IMR-90 (cell line): ENCODE data around the gene EFHC1. TPM values are rescaled to one million over a fixed set of nuclear protein-coding genes. Genes with fewer than 3 reads are reported as not detected.

Source experiments
- ATAC-seq: fragments of 200-7000 bp; cut with Tn5 transposase; 2 replicates; pipeline ENCODE4 v1.9.1; 2020; ENCODE audit warnings: low read depth, mild to moderate bottlenecking, moderate library complexity
- BruUV-seq: library from RNA; stranded (reverse); fragments of 400-500 nt; replicated peaks from 2 replicates; lab custom pipeline; 2021; lab: Mats Ljungman, UMichigan
- CTCF ChIA-PET: fragments of 300-600 bp; formaldehyde crosslinking; extraction: SDS; loops from one replicate; lab custom pipeline; 2021; ENCODE audit warnings: antibody characterized with exemption; lab: Yijun Ruan, JAX
- POLR2A ChIA-PET: fragments of 300-600 bp; sonication (Branson Sonifier 250); formaldehyde crosslinking; loops from one replicate; lab custom pipeline; 2022; ENCODE audit warnings: antibody characterized with exemption; ENCODE audit not compliant: unreplicated experiment; lab: Charles Lee
- DNase-seq: peaks from one replicate; pipeline ENCODE4 v3.0.0; 2013
- H2AFZ ChIP-seq: replicated peaks from 2 replicates; pipeline ENCODE3; 2013; ENCODE audit warnings: low read length, mild to moderate bottlenecking; ENCODE audit not compliant: poor library complexity
- H2AK5ac ChIP-seq: 2 replicates; pipeline ENCODE4 v1.6.1; 2013; ENCODE audit warnings: low read depth, low read length, inconsistent platforms
- H2AK9ac ChIP-seq: replicated peaks from 2 replicates; pipeline ENCODE3; 2013; ENCODE audit warnings: mild to moderate bottlenecking, low read depth, low read length, moderate library complexity; ENCODE audit not compliant: poor library complexity
- H2BK120ac ChIP-seq: 2 replicates; pipeline ENCODE4 v1.6.1; 2013; ENCODE audit warnings: low read depth, low read length, inconsistent platforms
- H2BK15ac ChIP-seq: 3 replicates; pipeline ENCODE4 v1.6.1; 2013; ENCODE audit warnings: low read depth, low read length, inconsistent platforms
- H2BK20ac ChIP-seq: 2 replicates; pipeline ENCODE4 v1.6.1; 2013; ENCODE audit warnings: low read depth, mild to moderate bottlenecking, inconsistent platforms, low read length, moderate library complexity
- H2BK5ac ChIP-seq: 2 replicates; pipeline ENCODE4 v1.6.1; 2013; ENCODE audit warnings: mild to moderate bottlenecking, low read depth, low read length, inconsistent platforms; ENCODE audit not compliant: poor library complexity, severe bottlenecking
- H3K14ac ChIP-seq: replicated peaks from 2 replicates; pipeline ENCODE4 v1.6.1; 2013; ENCODE audit warnings: low read depth, low read length, inconsistent platforms
- H3K18ac ChIP-seq: 2 replicates; pipeline ENCODE4 v1.6.1; 2013; ENCODE audit warnings: low read depth, low read length, control low read depth
- H3K23ac ChIP-seq: 2 replicates; pipeline ENCODE4 v1.6.1; 2013; ENCODE audit warnings: low read depth, low read length, inconsistent platforms
- H3K27ac ChIP-seq: 2 replicates; pipeline ENCODE4 v1.5.1; 2013; ENCODE audit warnings: mild to moderate bottlenecking, control low read depth, low read length; ENCODE audit not compliant: insufficient read depth
- H3K27me3 ChIP-seq: 2 replicates; pipeline ENCODE4 v1.6.1; 2013; ENCODE audit warnings: low read length; ENCODE audit not compliant: control insufficient read depth, insufficient read depth
- H3K36me3 ChIP-seq: 2 replicates; pipeline ENCODE4 v1.6.1; 2013; ENCODE audit warnings: low read length, mixed read lengths; ENCODE audit not compliant: control insufficient read depth, insufficient read depth
- H3K4ac ChIP-seq: 2 replicates; pipeline ENCODE4 v1.6.1; 2013; ENCODE audit warnings: low read depth, low read length, inconsistent platforms
- H3K4me1 ChIP-seq: 2 replicates; pipeline ENCODE4 v1.6.1; 2013; ENCODE audit warnings: low read length, mixed read lengths; ENCODE audit not compliant: control insufficient read depth, insufficient read depth
- H3K4me2 ChIP-seq: 2 replicates; pipeline ENCODE4 v1.6.1; 2013; ENCODE audit warnings: low read depth, mild to moderate bottlenecking, control low read depth, low read length, moderate library complexity
- H3K4me3 ChIP-seq: 2 replicates; pipeline ENCODE4 v1.5.1; 2013; ENCODE audit warnings: low read depth, mild to moderate bottlenecking, control low read depth, low read length, moderate library complexity; ENCODE audit not compliant: insufficient read depth
- H3K56ac ChIP-seq: 2 replicates; pipeline ENCODE4 v1.6.1; 2013; ENCODE audit warnings: low read length, inconsistent platforms; ENCODE audit not compliant: insufficient read depth; ENCODE audit errors: extremely low read depth
- H3K79me1 ChIP-seq, 2 experiments: 2 replicates each; pipeline ENCODE4 v1.6.1; 2013; ENCODE audit warnings: low read length in 2 of 2, inconsistent platforms in 1 of 2, low read depth in 1 of 2
- H3K9ac ChIP-seq: 2 replicates; pipeline ENCODE4 v1.6.1; 2013; ENCODE audit warnings: low read depth, low read length, control low read depth
- H3K9me1 ChIP-seq: 2 replicates; pipeline ENCODE4 v1.6.1; 2013; ENCODE audit warnings: low read length, inconsistent platforms; ENCODE audit not compliant: insufficient read depth
- H3K9me3 ChIP-seq: 2 replicates; pipeline ENCODE4 v1.6.1; 2013; ENCODE audit warnings: low read length; ENCODE audit not compliant: control insufficient read depth, insufficient read depth
- H4K20me1 ChIP-seq: 2 replicates; pipeline ENCODE4 v1.6.1; 2013; ENCODE audit warnings: low read length, inconsistent platforms; ENCODE audit not compliant: insufficient read depth
- H4K5ac ChIP-seq: 2 replicates; pipeline ENCODE4 v1.6.1; 2013; ENCODE audit warnings: mild to moderate bottlenecking, low read depth, low read length, control low read depth
- H4K8ac ChIP-seq, 2 experiments: 2 replicates each; pipeline ENCODE4 v1.6.1; 2013; ENCODE audit warnings: low read depth in 2 of 2, low read length in 2 of 2, control low read depth in 1 of 2, inconsistent platforms in 1 of 2
- H4K91ac ChIP-seq: 2 replicates; pipeline ENCODE4 v1.6.1; 2013; ENCODE audit warnings: low read depth, low read length, inconsistent platforms; ENCODE audit not compliant: insufficient read depth
- CEBPB ChIP-seq: IDR thresholded peaks from 2 replicates; pipeline ENCODE4 v1.6.1; 2012; ENCODE audit warnings: low read depth, low read length, improper control_type of control experiment
- MXI1 ChIP-seq: IDR thresholded peaks from 2 replicates; pipeline ENCODE4 v1.6.1; 2012; ENCODE audit warnings: low read depth, mild to moderate bottlenecking, low read length, moderate library complexity, borderline replicate concordance
- NFE2L2 ChIP-seq: fragments of 150-350 bp; IDR thresholded peaks from 2 replicates; pipeline ENCODE4 v1.6.1; 2016; ENCODE audit warnings: low read depth, mild to moderate bottlenecking, low read length
- POLR2A ChIP-seq: IDR thresholded peaks from 2 replicates; pipeline ENCODE4 v1.6.1; 2012; ENCODE audit warnings: mild to moderate bottlenecking, low read depth, low read length
- RAD21 ChIP-seq: IDR thresholded peaks from 2 replicates; pipeline ENCODE4 v1.6.1; 2012; ENCODE audit warnings: low read length, improper control_type of control experiment
- RCOR1 ChIP-seq: IDR thresholded peaks from 2 replicates; pipeline ENCODE4 v1.6.1; 2012; ENCODE audit warnings: mild to moderate bottlenecking, low read length, improper control_type of control experiment; ENCODE audit not compliant: insufficient replicate concordance
- SMC3 ChIP-seq: fragments of 150-350 bp; IDR thresholded peaks from 2 replicates; pipeline ENCODE4 v1.6.1; 2016; ENCODE audit warnings: low read depth, mild to moderate bottlenecking, antibody characterized with exemption, low read length, moderate library complexity
- WGBS, 2 experiments: methylation state at CpG; one replicate each; pipeline versions ENCODE4 v1.1.5 to v1.1.7; 2013; ENCODE audit warnings: missing lambda C conversion rate in 2 of 2; ENCODE audit not compliant: insufficient read length in 1 of 2; ENCODE audit errors: extremely low coverage in 2 of 2; 5-methylcytosine and 5-hydroxymethylcytosine counted together
- dilution Hi-C: fragments of 300-500 bp; cut with HindIII; formaldehyde crosslinking; loops from one replicate; pipeline ENCODE4 v1.14.3; 2018; ENCODE audit warnings: low sequenced_read_pairs; ENCODE audit not compliant: unreplicated experiment
- in situ Hi-C: fragments of 300-500 bp; cut with MboI; formaldehyde crosslinking; loops from 3 replicates; pipeline ENCODE4 v1.14.3; 2019; ENCODE audit warnings: low sequenced_read_pairs, inconsistent platforms, mixed read lengths
- intact Hi-C: fragments of 100-400 bp; cut with micrococcal nuclease; formaldehyde crosslinking; loops from 2 replicates; pipeline ENCODE4 v1.10.0; 2022
- polyA plus RNA-seq, 3 experiments: library from polyadenylated mRNA; depleted of rRNA; stranded (reverse); fragments of >200 nt; gene quantifications; 2 replicates each; pipeline ENCODE4 v1.2.3, GENCODE V29; 2012; ENCODE audit warnings: low replicate concordance in 1 of 3
- total RNA-seq: library from RNA; depleted of rRNA; stranded (reverse); fragments of >200 nt; gene quantifications from 2 replicates; pipeline ENCODE4 v1.2.3, GENCODE V29; 2012
- TF ChIP-seq, protein P1 (sequence below): fragments of 150-350 bp; IDR thresholded peaks from 2 replicates; pipeline ENCODE4 v1.6.1; 2016; ENCODE audit warnings: low read depth, mild to moderate bottlenecking, low read length, moderate library complexity, borderline replicate concordance

EFHC1 gene
- total and polyA plus RNA-seq, 2 of the 4 experiments (the other 2 are of a cell fraction) = 14.0 to 23.0 TPM

DNA sequence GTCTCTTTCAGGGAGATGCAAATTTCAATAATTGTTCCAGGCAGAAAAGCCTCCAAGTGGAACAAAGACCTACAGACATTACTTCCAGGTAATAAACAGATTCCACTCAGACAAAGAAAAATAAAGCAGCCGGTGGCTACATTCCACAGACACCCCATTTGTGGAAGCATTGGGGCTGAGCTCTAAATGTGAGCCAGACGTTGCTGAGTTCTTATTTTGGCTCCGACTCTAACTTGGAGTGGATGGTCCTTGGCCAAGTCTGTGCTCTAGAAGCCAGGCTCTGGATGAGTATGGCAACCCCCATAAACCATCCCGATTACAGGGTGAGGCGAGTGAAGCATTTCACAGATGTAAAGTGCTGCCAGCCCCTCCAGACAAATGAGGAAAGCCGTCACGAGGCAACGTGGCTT lies 150.2 kb downstream of the EFHC1 start (continued):
- no peak for TF ChIP-seq NFE2L2

DNA sequence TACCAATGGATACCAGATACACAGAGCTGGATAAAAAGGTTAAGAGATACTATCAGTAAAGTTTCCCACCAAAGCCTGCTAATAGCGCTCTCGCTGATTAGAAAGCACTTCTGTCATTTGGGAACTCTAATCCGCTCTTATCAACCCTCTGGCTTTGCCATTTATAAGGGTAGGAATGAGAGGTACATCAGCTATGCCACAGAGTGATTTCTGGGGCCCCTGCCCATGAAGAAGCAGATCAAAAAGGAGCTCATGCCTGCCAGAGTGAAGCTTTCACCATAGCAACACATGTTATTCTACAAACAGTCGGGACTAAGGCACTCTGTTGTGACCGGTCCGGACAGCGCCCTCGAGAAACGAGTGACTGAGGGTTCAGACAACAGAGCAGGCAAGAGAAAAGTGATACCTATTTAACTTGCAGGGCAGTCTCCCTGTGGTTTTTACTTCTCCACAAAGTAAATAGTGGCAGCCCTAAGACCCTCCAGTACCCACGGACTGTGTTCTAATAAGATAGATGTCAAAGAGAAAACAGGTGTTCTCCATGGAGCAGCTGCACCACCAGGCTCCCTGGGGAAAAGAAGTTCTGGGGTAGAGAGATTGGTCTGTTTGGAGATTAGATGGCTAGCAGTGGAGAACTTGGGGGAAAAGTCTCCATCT lies 151.1 kb downstream of the EFHC1 start:
- peak overlapping the region; percentile 35; the same call in 1 of the 2 replicates for H3K14ac ChIP-seq
- H4K91ac ChIP-seq = 0 out of 2 replicates have a peak overlapping the region, but pooled peaks have one; percentile 34
- peak overlapping the region; percentile 12 for H2BK5ac ChIP-seq
- H3K36me3 ChIP-seq = peaks cover 4% of the 10 kb centered on the region; the same call in 1 of the 2 replicates
- no peak overlapping the region for H2BK20ac ChIP-seq
- H4K8ac ChIP-seq = peak overlapping the region in 1 of 2 experiments; percentile 1; a peak in 1 of 4 replicates
- no peak overlapping the region for H3K9ac ChIP-seq
- H3K9me3 ChIP-seq = no peaks in the 10 kb centered on the region
- WGBS, 2 experiments = 60% methylated on average over 4 of the region's 10 CpGs; no CpG with 5 or more reads in 1 of the 2 experiments
- H4K5ac ChIP-seq = no peak overlapping the region
- H3K4me3 ChIP-seq = no peak overlapping the region
- H3K79me1 ChIP-seq = peaks cover 6 to 73% of the 10 kb centered on the region in 2 experiments; a peak in 3 of 4 replicates
- TF ChIP-seq SMC3 (no peak), MXI1 (no peak), CEBPB (no peak), POLR2A (no peak), RAD21 (no peak), RCOR1 (no peak)
- TF ChIP-seq, protein P1, sequence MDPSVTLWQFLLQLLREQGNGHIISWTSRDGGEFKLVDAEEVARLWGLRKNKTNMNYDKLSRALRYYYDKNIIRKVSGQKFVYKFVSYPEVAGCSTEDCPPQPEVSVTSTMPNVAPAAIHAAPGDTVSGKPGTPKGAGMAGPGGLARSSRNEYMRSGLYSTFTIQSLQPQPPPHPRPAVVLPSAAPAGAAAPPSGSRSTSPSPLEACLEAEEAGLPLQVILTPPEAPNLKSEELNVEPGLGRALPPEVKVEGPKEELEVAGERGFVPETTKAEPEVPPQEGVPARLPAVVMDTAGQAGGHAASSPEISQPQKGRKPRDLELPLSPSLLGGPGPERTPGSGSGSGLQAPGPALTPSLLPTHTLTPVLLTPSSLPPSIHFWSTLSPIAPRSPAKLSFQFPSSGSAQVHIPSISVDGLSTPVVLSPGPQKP = no peak
- H2AFZ ChIP-seq = no peak overlapping the region
- H4K20me1 ChIP-seq = peaks cover 76% of the 10 kb centered on the region
- H3K23ac ChIP-seq = peak overlapping the region; percentile 44; the same call in 1 of the 2 replicates
- intact Hi-C loops = no loop called here
- H3K56ac ChIP-seq = no peak overlapping the region
- H2BK120ac ChIP-seq = peak overlapping the region; percentile 30; the same call in 1 of the 2 replicates
- H2AK5ac ChIP-seq = peak overlapping the region; percentile 28; the same call in 1 of the 2 replicates
- no peak overlapping the region for H3K18ac ChIP-seq
- dilution Hi-C loops = no loop called here
- peak overlapping the region; percentile 2; the same call in 1 of the 2 replicates for H3K4ac ChIP-seq
- H2AK9ac ChIP-seq = no peak overlapping the region
- H3K4me1 ChIP-seq = peaks cover 40% of the 10 kb centered on the region
- no peaks in the 10 kb centered on the region for H3K27me3 ChIP-seq
- no peak overlapping the region for H3K27ac ChIP-seq
- ATAC-seq (no peak), DNase-seq (no peak)
- ChIA-PET POLR2A (interaction anchor here (0.6 to 1.0 kb wide), 2 partner anchors 24 to 153 kb away, joined by 3 to 9 read pairs; no protein-coding TSS in a partner anchor), CTCF (interaction anchor here (1.8 kb wide), 1 partner anchor 81 kb away, joined by 6 read pairs; no protein-coding TSS in a partner anchor)
- H2BK15ac ChIP-seq = no peak overlapping the region
- H3K4me2 ChIP-seq = peak overlapping the region; percentile 25; the same call in 1 of the 2 replicates
- in situ Hi-C loops = no loop called here
- peaks cover 38% of the 10 kb centered on the region for H3K9me1 ChIP-seq
- BruUV-seq = no TSS peak
